ENCODE data around the gene ACOX1. TPM values are rescaled to one million over a fixed set of nuclear protein-coding genes. Genes with fewer than 3 reads are reported as not detected.

Gene ACOX1
- total and polyA plus RNA-seq, 4 donors = 33.3 to 293 (median 63.4) TPM

DNA sequence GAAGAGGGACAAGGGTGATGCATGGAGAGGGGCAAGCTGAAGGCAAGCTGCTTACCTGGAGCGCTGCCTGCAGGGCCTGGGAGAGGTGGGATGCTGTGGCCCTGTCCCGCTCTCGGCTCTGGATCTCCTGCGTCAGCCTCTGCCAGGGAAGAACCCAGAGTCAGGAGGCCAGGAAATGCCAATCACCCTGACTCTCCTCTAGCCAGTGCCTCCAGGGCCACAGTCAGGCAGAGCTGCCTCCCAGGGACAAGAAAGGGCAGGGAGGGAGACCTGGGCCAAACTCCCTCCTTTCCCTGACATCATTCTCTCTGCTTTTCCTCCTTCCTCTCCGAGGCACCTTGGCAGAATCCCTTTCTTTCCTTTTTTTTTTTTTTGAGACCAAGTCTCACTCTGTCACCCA, 33.0 kb upstream of the ACOX1 start:
- H3K36me3 ChIP-seq (ENCODE audit: control insufficient read depth in 4 of 4, insufficient read depth in 3 of 4, low read depth in 1 of 4, low read length in 3 of 4) = no peaks in the 10 kb centered on the region

DNA sequence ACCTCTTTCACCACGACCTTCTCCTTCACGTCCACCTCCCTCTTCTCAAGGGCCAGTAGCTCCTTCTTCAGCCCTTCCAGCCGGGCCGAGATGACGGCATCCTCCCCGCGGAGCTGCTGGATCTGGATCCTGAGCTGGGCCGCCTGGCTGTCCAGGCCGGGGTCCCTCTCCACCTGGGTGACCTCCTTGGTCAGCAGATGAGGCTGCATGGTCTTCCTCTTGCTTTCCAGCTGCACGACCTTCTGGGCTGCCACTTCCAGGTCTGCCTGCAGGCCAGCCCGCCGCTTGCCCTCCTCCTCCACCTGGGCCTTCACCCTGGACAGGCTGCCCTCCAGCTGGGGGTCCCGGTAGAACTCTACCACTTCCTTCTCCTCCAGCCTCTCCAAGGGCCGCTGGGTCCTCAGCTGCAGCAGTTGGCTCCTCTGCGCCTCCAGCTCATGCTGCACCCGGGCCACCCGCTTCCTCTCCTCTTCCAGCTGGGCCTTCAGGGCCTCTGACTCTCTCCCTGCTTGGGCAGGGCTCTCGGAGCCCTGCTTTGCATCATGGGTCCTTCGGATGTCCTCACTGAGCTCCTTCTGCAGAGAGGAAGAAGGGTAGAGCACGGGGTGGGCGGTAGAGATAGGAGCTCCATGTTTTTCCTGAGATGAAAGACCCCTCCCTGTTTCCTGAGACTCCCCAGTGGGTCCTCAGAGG, 31.1 kb upstream of the ACOX1 start:
- H3K9me3 ChIP-seq (ENCODE audit: control insufficient read depth in 4 of 4, low read length in 3 of 4) = no peaks in the 10 kb centered on the region
- H3K36me3 ChIP-seq (ENCODE audit: control insufficient read depth in 4 of 4, insufficient read depth in 3 of 4, low read depth in 1 of 4, low read length in 3 of 4) = no peaks in the 10 kb centered on the region
- H3K4me3 ChIP-seq (ENCODE audit: low read depth in 1 of 3, low read length in 3 of 3) = no peak overlapping the region
- no peak for DNase-seq (ENCODE audit: low spot score)
- no peak for TF ChIP-seq YY1 (IDR thresholded peaks at IDR 0.05)
- TF ChIP-seq, protein P1, sequence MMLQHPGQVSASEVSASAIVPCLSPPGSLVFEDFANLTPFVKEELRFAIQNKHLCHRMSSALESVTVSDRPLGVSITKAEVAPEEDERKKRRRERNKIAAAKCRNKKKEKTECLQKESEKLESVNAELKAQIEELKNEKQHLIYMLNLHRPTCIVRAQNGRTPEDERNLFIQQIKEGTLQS (IDR thresholded peaks at IDR 0.05) = no peak
- no peak for TF ChIP-seq FOXA1 (IDR thresholded peaks at IDR 0.05)
- TF ChIP-seq FOXA2 (IDR thresholded peaks at IDR 0.05) = no peak
- TF ChIP-seq, protein P2, sequence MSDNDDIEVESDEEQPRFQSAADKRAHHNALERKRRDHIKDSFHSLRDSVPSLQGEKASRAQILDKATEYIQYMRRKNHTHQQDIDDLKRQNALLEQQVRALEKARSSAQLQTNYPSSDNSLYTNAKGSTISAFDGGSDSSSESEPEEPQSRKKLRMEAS (IDR thresholded peaks at IDR 0.05) = no peak
- TF ChIP-seq SP1 (IDR thresholded peaks at IDR 0.05) = no peak
- TF ChIP-seq, protein P3, sequence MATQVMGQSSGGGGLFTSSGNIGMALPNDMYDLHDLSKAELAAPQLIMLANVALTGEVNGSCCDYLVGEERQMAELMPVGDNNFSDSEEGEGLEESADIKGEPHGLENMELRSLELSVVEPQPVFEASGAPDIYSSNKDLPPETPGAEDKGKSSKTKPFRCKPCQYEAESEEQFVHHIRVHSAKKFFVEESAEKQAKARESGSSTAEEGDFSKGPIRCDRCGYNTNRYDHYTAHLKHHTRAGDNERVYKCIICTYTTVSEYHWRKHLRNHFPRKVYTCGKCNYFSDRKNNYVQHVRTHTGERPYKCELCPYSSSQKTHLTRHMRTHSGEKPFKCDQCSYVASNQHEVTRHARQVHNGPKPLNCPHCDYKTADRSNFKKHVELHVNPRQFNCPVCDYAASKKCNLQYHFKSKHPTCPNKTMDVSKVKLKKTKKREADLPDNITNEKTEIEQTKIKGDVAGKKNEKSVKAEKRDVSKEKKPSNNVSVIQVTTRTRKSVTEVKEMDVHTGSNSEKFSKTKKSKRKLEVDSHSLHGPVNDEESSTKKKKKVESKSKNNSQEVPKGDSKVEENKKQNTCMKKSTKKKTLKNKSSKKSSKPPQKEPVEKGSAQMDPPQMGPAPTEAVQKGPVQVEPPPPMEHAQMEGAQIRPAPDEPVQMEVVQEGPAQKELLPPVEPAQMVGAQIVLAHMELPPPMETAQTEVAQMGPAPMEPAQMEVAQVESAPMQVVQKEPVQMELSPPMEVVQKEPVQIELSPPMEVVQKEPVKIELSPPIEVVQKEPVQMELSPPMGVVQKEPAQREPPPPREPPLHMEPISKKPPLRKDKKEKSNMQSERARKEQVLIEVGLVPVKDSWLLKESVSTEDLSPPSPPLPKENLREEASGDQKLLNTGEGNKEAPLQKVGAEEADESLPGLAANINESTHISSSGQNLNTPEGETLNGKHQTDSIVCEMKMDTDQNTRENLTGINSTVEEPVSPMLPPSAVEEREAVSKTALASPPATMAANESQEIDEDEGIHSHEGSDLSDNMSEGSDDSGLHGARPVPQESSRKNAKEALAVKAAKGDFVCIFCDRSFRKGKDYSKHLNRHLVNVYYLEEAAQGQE (IDR thresholded peaks at IDR 0.05) = no peak
- TF ChIP-seq EGR1 (IDR thresholded peaks at IDR 0.05; ENCODE audit: low read depth in 2 of 2) = no peak
- TF ChIP-seq RAD21 (IDR thresholded peaks at IDR 0.05) = no peak
- TF ChIP-seq JUND (IDR thresholded peaks at IDR 0.05) = no peak
- TF ChIP-seq, protein P4, sequence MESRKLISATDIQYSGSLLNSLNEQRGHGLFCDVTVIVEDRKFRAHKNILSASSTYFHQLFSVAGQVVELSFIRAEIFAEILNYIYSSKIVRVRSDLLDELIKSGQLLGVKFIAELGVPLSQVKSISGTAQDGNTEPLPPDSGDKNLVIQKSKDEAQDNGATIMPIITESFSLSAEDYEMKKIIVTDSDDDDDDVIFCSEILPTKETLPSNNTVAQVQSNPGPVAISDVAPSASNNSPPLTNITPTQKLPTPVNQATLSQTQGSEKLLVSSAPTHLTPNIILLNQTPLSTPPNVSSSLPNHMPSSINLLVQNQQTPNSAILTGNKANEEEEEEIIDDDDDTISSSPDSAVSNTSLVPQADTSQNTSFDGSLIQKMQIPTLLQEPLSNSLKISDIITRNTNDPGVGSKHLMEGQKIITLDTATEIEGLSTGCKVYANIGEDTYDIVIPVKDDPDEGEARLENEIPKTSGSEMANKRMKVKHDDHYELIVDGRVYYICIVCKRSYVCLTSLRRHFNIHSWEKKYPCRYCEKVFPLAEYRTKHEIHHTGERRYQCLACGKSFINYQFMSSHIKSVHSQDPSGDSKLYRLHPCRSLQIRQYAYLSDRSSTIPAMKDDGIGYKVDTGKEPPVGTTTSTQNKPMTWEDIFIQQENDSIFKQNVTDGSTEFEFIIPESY (IDR thresholded peaks at IDR 0.05) = no peak
- H3K27me3 ChIP-seq (ENCODE audit: control insufficient read depth in 4 of 4, insufficient read depth in 4 of 4, low read length in 3 of 4) = no peaks in the 10 kb centered on the region
- no peak overlapping the region for H3K9ac ChIP-seq (ENCODE audit: low read depth in 1 of 2, low read length in 2 of 2)
- peaks cover 0 to 9% (median 6%) of the 10 kb centered on the region in 4 donors for H3K4me1 ChIP-seq (ENCODE audit: control insufficient read depth in 4 of 4, insufficient read depth in 4 of 4, low read length in 3 of 4)
- WGBS = 90% methylated on average over 21 of the region's 21 CpGs
- no peak overlapping the region for H3K27ac ChIP-seq (ENCODE audit: low read depth in 1 of 2, low read length in 2 of 2)

More for the DNA sequence above, 33.0 kb upstream of the ACOX1 start:
- no peak overlapping the region for H3K4me3 ChIP-seq (ENCODE audit: low read depth in 1 of 3, low read length in 3 of 3)
- H3K9me3 ChIP-seq (ENCODE audit: control insufficient read depth in 4 of 4, low read length in 3 of 4) = no peaks in the 10 kb centered on the region
- no peak for TF ChIP-seq FOXA1 (IDR thresholded peaks at IDR 0.05)
- TF ChIP-seq, protein P5, sequence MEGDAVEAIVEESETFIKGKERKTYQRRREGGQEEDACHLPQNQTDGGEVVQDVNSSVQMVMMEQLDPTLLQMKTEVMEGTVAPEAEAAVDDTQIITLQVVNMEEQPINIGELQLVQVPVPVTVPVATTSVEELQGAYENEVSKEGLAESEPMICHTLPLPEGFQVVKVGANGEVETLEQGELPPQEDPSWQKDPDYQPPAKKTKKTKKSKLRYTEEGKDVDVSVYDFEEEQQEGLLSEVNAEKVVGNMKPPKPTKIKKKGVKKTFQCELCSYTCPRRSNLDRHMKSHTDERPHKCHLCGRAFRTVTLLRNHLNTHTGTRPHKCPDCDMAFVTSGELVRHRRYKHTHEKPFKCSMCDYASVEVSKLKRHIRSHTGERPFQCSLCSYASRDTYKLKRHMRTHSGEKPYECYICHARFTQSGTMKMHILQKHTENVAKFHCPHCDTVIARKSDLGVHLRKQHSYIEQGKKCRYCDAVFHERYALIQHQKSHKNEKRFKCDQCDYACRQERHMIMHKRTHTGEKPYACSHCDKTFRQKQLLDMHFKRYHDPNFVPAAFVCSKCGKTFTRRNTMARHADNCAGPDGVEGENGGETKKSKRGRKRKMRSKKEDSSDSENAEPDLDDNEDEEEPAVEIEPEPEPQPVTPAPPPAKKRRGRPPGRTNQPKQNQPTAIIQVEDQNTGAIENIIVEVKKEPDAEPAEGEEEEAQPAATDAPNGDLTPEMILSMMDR (IDR thresholded peaks at IDR 0.05; ENCODE audit: low read depth, low read length, missing input control) = no peak
- TF ChIP-seq, protein P2 (IDR thresholded peaks at IDR 0.05) = no peak
- TF ChIP-seq, protein P1 (IDR thresholded peaks at IDR 0.05) = no peak
- no peak for TF ChIP-seq JUND (IDR thresholded peaks at IDR 0.05)
- no peak for TF ChIP-seq RXRA (IDR thresholded peaks at IDR 0.05)
- no peak for TF ChIP-seq YY1 (IDR thresholded peaks at IDR 0.05)
- no peak overlapping the region for H3K27ac ChIP-seq (ENCODE audit: low read depth in 1 of 2, low read length in 2 of 2)
- no peak overlapping the region for H3K9ac ChIP-seq (ENCODE audit: low read depth in 1 of 2, low read length in 2 of 2)
- no peaks in the 10 kb centered on the region for H3K27me3 ChIP-seq (ENCODE audit: control insufficient read depth in 4 of 4, insufficient read depth in 4 of 4, low read length in 3 of 4)
- no peak for DNase-seq (ENCODE audit: low spot score)
- WGBS = 85% methylated on average over 5 of the region's 5 CpGs
- peaks cover 0 to 6% (median 2%) of the 10 kb centered on the region in 4 donors for H3K4me1 ChIP-seq (ENCODE audit: control insufficient read depth in 4 of 4, insufficient read depth in 4 of 4, low read length in 3 of 4)
